Right lobe of liver (tissue), 4 donors: ENCODE measurements around the gene SUGCT.

ENCODE experiments used
- POLR2A ChIP-seq: fragments of 450-650 bp; IDR thresholded peaks from one replicate; pipeline ENCODE4 v1.6.1; 2017; ENCODE audit warnings: antibody characterized with exemption, mild to moderate bottlenecking
- TF ChIP-seq, protein P1 (sequence below), 4 donors: fragments of 200-600 bp in 3 of 4; fragments of 450-650 bp in 1 of 4; IDR thresholded peaks; one replicate each; pipeline versions ENCODE4 v1.5.1 to v1.8.0; 2016 to 2022; ENCODE audit warnings: antibody characterized with exemption in 4 of 4, mild to moderate bottlenecking in 2 of 4
- donor health status: DM: no; HTN: no; CAD: no.
- donor health status: DM: no; HTN: no; CAD: no.
- donor health status: DM: no; HTN: yes; CAD: no.

DNA sequence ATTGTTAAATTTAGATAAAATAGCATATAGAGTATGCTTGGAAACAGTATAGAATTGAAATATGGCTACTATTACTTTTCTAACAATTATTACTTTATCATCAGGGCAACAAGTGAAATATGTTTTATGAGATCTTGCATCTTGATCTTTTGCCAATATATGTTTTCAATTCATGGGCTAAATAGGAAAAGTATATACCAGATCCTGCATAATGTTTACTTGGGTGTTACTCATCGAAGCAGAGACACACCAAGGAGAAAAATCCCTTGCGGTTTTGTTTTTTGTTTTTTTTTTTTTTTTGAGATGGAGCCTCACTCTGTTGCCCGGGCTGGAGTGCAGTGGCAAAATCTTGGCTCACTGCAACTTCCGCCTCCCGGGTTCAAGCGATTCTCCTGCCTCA lies 541.4 kb downstream of the SUGCT start:
- TF ChIP-seq, protein P1, sequence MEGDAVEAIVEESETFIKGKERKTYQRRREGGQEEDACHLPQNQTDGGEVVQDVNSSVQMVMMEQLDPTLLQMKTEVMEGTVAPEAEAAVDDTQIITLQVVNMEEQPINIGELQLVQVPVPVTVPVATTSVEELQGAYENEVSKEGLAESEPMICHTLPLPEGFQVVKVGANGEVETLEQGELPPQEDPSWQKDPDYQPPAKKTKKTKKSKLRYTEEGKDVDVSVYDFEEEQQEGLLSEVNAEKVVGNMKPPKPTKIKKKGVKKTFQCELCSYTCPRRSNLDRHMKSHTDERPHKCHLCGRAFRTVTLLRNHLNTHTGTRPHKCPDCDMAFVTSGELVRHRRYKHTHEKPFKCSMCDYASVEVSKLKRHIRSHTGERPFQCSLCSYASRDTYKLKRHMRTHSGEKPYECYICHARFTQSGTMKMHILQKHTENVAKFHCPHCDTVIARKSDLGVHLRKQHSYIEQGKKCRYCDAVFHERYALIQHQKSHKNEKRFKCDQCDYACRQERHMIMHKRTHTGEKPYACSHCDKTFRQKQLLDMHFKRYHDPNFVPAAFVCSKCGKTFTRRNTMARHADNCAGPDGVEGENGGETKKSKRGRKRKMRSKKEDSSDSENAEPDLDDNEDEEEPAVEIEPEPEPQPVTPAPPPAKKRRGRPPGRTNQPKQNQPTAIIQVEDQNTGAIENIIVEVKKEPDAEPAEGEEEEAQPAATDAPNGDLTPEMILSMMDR (IDR thresholded peaks at IDR 0.05): no peak
- TF ChIP-seq POLR2A: no peak
